GM21526 (cell line): Measurements from ENCODE around the gene PAQR4.

Experiments
- ATAC-seq: cut with Tn5 transposase; IDR thresholded peaks from one replicate; pipeline ENCODE4 v1.9.1; 2021; ENCODE audit warnings: moderate library complexity; ENCODE audit not compliant: unreplicated experiment, low FRiP score

PAQR4 gene

GRCh38 chr16:3001316-3001715, 32.2 kb downstream of the PAQR4 start:
- no peak for ATAC-seq

DNA sequence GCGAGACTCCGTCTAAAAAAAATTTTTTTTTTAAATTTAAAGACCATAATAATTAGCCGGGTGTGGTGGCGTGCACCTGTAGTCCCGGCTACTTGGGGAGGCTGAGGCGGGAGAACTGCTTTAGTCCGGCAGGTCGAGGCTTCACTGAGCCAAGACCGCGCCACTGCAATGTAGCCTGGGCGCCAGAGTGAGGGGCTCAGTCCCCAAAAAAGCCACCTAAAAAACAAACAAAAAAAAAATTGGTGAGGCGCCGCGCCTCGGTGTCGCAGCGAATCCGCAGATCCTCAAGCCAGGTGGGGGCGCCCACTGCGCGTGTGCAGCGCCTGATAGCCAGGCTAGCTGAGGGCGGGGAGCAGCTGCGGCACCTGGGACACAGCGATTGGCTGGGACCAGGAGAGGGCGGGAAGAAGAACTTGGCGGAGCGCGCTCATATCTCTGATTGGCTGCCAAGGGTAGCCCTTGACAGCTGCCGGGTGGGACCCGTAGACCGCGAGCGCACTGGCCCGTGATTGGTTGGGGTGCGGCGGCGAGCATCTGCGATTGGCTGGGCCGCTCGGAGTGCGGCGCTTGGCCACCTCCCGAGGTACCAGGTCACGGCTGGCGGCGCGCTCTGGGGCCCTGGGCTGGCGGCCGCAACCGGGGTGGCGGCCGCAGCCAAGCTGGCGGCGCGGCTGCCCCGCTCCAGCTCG, 34.6 kb downstream of the PAQR4 start:
- peak; percentile 90 for ATAC-seq

- no peak for ATAC-seq
Observed at GRCh38 chr16:3004319-3004718, 35.2 kb downstream of the PAQR4 start.

DNA sequence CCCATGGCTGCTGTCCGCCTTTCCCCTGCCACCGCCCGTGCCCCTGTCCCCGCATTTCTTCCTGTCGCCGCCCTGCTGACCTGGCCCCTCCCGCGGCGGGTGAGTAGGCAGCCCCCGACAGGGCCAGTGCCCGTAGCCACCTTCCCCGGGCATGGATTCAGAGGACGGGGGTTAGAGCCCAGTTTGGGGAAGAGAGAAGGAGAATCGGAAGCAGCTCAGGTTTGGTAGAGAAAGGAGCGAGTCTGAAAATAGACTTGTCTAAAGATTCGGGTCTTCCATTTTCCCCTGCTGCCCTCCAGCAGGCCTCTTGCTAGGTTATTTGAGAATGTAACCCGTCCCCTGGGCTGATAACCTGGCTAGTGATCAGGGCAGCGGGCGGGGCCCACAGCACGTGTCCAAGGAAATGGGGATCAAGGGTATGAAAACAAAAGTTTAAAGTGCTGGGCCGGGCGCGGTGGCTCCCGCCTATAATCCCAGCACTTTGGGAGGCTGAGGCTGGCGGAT, 35.7 kb downstream of the PAQR4 start:
- ATAC-seq: no peak

- no peak for ATAC-seq
Observed at GRCh38 chr16:3007059-3007956, 38.2 kb downstream of the PAQR4 start.

DNA sequence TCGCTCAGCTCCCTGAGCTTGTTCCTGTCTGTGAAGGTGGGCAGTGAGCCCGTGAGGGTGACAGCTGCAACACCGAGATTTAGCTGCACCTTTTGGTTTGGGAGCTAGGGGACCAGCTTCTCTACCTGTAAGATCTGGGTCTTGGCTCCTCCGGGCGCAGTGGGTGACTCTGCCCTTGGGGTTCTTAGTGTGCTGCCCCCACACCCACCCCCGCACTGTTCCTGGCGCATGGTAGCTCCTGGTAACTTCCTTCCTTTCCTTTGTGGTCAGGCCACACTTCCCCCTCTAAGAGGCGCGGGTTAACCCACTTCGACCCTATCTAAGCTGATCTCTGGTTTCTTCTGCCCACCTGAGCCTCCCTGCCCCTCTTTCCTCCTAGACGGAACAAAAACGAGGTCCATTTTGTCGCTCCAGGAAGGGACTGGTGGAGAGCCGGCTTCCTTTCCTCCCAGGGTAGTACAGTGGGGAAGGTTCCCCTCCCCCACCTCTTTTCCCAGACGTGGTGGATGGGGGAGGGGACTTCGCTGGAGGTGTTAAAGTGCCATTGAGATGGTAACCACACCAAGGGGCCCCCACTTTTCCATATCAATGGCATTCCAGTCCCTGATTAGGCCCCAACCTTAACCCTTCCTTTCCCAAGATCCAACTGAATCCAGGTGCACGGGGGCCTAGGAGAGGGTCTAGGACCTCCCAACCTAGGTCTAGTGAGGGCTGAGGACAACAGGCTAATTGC, 39.0 kb downstream of the PAQR4 start:
- no peak for ATAC-seq

- ATAC-seq: no peak
Observed at GRCh38 chr16:3008690-3009037, 39.5 kb downstream of the PAQR4 start.

GRCh38 chr16:3009568-3010390, 40.6 kb downstream of the PAQR4 start:
- ATAC-seq: no peak

DNA sequence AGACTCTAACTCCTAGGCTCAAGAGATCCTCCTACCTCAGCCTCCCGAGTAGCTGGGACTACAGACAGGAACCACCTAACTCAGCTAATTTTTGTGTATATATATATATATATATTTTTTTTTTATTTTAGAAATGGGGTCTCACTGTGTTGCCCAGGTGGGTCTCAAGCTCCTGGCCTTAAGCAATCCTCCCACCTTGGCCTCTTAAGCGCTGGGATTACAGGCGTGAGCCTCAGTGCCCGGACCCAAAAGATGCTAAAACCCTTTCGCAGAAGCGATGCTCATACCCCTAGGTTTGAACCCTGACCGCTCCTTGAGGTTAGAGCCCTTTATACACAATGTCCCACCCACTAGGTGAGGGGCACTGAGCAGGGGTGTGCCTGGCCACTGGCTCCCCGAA, 41.4 kb downstream of the PAQR4 start:
- ATAC-seq: no peak

GRCh38 chr16:3012246-3012645, 43.1 kb downstream of the PAQR4 start:
- no peak for ATAC-seq

GRCh38 chr16:3012828-3013420, 43.8 kb downstream of the PAQR4 start, which contains the start of gene CLDN9:
TSS of gene CLDN9 (plus strand) at chr16:3012923. CDS start at chr16:3013363, 440 bp downstream.
- ATAC-seq: no peak

GRCh38 chr16:3013491-3013951, 44.4 kb downstream of the PAQR4 start:
- no peak for ATAC-seq

- ATAC-seq: no peak
Observed at GRCh38 chr16:3013998-3014690, 45.0 kb downstream of the PAQR4 start.

- no peak for ATAC-seq
Observed at GRCh38 chr16:3014971-3015370, 45.8 kb downstream of the PAQR4 start.

DNA sequence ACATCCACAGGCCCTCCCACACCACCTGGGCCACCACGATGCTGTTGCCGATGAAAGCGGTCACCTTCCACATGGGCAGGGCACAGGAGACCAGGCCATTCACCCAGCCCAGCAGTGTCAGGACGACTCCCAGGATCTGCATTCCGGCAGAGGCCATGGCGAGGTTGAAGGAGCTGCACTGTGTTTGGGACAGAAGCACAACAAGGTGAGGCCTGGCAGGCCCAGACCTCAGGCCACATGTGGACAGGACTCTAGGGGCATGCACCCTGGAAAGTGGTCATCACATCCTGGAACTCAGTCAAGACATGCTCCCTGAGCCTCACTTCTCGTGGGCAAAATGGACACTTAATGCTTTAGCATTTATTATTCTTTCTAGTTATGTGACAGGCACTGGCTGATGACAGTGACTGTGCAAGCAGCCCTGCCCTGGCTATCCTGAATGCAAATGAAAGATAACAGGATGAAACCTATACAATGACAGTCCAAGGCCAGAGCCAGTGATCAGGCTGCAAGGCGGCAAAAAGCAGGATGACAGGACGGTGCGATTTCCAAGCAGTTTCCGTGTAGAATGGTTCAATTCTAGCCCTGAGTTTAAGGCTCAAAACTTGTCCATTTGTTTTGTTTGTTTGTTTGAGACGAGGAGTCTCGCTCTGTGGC, 46.8 kb downstream of the PAQR4 start:
- no peak for ATAC-seq

DNA sequence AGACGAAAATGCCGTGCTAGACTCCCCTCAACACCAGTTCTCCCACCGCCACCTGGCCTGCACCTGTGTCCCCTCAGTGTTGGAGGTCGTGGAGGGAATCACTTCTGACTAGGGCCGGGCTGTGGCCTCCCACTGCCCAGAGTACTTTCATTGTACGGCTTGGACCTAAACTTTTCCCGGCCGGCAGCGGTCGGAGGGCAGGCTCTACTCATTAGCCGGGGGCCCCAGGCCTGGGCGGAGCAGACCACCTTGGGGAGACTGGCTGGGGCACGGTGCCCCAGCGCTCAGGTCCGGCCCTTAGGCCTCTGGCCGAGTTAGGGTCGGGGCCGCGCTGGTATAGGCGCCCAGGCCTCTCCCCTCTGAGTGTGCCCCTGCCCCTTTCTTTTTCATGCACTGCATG, 48.2 kb downstream of the PAQR4 start:
- ATAC-seq: no peak

DNA sequence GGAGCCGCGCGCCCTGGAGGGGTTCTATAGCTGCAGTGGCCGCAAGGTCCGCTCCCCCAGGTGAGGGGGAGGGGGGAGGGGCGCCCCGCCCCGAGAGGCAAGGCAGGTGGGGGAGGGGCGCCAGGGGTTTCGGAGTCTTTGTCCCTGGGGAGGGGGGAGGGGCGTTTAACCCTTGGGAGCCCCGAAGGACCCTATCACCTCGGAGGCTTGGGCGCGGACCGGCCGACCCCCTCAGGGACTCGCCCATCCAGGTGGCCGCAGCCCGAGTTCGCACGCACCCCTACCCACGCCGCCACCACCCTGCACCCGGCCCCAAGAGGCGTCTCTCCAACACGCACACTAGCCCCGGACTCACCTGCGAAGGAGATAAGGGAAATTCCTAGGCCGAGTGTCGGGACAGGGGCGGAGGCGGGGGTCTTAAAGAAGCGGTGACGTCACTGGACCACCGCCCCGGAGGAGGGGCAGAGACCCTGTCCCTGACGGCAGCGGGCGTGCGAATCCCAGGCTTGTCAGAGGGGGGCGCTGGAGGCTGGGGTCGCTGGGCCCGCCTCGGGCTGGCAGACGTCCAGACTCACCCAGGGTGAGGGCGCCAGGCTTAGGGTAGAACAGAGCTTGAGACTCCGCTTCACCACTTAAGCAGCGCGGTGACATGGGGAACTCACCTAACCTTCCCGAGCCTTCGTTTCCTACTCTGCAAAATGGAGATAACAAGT, 48.8 kb downstream of the PAQR4 start, which contains the start of gene CLDN6:
Gene CLDN6, minus strand, starts transcription at position 390 of the 713 bp plus-strand sequence. CDS start 2,162 bp downstream, outside the sequence.
- ATAC-seq: no peak
